ENCODE results near the gene KDM4B.

The KDM4B gene

GRCh38 chr19:5141850-5142724 lies 173.2 kb downstream of the KDM4B start:
- DNase-seq: no peak

DNA sequence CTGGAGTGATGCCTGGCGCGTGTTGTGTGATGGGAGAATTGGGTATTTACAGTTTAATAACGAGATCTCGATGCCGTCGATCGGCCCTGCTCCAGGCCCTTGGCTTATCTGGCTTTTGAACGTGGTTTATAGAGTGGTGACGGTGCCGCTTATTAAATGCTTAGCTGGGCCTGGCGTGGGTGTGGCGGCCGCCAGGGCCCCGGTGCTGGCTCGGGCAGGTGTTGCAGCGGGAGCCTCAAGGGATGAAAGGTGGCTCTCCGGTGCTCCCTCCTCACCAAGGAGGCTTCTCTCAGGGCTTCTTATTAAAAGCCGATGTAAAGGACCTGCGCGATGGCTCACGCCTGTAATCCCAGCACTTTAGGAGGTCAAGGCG lies 173.8 kb downstream of the KDM4B start:
- no peak for DNase-seq

GRCh38 chr19:5143471-5144411 lies 174.8 kb downstream of the KDM4B start:
- no peak for DNase-seq

GRCh38 chr19:5144545-5145179 lies 175.7 kb downstream of the KDM4B start:
- no peak for DNase-seq

DNA sequence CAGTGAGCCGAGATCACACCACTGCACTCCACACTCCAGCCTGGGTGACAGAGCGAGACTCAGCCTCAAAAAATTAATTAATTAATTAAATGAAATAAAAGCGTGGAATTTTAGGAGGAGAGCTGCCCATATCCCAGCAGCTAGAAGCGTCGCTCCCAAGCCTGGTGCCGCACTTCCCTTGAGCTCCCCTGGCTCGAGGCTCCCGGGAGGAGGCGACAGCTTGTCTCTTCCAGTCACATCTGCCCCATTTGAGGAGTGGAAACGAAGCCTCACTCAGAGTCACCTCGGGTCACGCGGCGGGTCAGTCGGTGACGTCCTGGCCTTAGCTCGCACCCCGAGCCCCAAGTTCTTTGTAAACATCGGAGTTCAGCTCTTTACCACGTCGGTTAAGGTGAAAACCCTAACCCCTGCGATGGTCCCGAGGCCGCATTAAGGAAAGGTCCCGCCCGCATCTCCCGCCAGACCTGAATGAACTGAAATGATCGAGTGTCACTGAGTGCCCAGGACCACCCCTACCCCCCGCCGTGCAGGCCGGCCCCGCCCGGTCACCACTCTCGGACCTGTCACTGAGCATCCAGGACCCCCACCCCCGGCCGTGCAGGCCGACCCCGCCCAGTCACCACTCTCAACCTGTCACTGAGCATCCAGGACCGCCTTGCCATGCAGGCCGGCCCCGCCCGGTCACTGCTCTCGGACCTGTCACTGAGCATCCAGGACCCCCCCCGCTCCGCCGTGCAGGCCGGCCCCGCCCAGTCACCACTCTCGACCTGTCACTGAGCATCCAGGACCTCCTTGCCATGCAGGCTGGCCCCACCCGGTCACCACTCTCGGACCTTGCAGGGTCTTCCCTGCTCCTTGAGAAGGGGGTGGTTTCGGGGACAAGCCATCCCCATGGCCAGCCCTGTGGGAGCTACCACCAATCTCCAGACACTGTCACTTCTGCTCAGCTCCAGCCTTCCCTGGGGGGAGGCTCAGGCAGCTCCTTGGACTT lies 176.9 kb downstream of the KDM4B start:
- no peak for DNase-seq

DNA sequence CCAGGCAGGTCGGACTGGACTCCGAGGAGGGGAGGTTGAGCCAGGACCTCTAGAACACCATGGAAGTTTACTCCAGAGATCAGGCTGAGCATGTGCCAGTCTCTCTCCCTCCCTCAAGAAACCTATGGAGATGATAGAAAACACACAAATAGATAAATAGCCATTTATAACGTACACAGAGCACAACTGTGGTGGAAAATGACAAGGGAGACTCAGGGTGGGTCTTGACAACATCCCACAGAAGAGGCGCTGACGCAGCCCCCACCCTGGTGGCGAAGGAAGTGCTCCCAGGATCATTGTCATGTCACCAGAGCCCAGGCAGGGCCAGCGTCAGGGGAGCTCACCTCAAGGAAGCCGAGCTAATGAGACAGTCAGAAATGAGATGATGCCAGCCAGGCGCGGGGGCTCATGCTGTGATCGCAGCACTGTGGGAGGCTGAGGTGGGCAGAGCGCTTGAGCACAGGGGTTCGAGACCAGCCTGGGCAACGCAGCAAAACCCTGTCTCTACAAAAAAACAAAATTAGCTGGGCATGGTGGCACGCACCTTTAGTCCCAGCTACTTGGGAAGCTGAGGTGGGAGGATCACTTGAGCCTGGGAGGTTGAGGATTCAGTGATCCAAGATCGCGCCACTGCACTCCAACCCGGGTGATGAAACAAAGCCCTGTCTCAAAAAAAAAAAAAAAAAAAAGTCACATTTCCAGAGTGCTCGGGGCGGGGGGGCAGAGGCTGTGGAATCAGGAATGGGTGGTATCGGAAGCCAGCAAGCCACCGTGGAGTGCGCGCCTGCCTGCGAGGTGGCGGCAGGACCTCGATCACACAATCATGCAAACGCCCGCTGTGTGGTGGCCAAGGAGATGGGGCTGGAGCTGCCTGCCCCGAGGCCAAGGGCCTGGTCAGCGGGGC lies 178.4 kb downstream of the KDM4B start:
- no peak for DNase-seq

DNA sequence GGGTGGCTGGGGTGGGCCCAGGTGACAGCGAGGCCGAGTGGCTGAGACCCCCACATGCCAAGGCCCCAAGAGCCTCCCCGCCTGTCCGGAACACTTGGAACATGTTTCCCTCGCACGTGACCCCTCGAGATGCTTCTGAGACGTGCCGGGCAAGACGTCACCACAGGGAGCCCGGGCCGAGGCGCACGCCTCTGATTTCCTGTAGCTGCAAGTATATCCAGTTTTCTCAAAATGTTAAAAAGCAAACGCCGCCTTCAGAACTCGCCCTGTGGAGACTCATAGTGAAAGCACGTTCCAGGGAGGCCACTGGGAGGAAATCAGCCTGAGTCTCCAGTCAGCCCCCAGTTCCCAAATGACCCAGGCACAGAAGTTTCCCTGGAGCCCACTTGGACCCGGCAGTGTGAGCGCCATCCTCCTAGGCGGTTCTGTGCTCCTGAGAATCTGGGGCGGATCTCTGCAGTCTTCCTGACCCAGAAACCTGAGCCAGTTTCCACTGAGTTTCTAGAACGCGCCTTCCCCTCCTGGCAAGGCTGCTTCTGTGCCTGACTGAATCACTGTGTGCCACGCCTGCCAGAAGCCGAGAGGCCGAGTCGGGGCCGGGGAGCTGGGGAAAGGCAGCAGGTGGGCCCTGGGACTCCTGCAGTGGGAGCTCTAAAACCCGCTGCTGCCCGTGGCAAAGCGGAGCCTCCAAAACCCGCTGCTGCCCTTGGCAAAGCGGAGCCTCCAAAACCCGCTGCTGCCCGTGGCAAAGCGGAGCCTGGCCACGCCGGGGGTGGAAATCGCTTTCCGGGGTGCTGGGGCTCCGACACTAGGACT lies 179.3 kb downstream of the KDM4B start:
- no peak for DNase-seq

DNA sequence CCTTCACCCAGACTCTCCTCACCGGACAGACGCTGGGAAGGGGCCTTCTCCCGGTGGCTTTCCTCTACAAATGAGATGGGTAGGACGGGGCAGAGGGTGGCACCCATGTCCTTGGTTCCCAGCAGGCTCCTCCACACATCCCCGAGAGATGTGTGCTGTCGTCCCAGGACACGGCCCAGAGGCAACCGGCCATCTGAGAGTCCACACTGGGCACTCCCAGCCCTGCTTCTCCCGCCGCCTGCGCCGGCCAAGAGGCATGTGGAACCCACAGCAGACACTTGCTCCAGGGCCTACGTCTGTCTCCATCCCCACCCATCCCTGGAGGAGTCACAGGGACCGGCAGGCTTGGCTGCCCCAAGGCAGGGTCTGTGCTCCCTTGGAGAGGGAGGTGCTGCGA lies 179.9 kb downstream of the KDM4B start:
- DNase-seq: no peak

DNA sequence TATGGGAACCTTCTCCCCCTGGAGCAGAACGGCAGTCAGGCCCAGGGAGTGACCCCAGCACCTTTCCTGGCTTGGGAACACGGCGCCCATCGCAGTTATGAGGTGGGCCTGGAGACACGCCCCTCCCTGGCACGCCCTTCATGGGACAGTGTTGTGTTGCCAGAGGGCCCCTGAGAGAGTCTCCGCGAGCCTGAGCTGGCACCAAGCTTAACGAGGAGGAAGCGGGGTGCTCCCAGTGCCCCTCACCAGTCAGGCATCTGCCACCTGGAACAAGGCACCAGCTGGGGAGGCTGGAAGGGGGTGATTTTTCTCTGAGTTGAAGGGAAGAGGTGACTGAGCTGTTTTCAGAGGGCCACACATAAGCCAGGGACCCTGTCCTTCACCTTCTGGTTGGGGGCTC lies 180.6 kb downstream of the KDM4B start:
- no peak for DNase-seq

DNA sequence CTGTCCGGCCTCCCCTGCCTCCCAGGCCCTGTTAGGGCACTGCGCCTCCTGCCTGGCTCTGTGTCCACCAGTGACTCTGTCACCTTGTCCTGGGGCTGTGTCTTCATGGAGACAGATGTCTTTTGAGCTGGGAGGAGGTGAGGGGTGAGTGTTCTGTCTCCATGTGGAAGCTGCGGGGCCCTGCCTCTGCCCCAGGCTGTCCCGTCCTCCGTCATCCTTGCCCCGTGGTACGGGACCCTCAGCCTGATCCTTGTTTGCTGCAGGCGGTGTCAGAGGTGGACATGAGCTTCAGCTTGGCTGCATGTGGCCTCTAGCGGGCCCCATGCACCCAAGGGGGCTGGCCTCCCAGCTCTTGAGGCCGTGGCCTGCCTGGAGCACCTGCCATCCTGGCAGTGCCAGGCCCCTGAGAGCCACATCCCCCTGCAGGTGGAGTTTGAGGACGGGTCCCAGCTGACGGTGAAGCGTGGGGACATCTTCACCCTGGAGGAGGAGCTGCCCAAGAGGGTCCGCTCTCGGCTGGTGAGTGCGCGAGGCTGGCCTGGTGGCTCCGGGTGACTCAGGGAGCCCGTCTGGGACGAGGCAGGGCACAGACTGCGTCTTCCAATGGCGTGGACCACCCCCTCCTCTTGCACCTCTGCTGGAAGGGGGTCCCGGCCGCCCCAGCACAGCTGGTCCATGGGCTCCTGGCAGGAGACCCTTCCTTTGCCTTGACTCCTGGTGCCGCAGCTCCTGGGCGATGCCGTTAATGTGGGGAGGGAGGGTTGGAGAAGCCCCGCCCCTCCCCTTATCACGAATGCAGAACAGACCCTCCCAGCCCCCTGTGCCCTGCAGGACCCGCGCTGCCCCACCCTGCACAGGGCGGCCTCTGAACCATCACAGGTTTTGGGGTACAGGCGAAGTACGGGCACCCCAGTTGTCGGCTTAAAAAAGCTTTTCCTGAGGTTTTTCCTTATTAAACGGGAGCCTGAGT lies 181.3 kb downstream of the KDM4B start:
- no peak for DNase-seq

- no peak for DNase-seq
These were observed 182.2 kb downstream of the KDM4B start for GRCh38 chr19:5150902-5151741.

GRCh38 chr19:5152013-5152763 lies 183.3 kb downstream of the KDM4B start:
- DNase-seq: no peak

GRCh38 chr19:5152767-5153532 lies 184.0 kb downstream of the KDM4B start:
- DNase-seq: no peak

DNA sequence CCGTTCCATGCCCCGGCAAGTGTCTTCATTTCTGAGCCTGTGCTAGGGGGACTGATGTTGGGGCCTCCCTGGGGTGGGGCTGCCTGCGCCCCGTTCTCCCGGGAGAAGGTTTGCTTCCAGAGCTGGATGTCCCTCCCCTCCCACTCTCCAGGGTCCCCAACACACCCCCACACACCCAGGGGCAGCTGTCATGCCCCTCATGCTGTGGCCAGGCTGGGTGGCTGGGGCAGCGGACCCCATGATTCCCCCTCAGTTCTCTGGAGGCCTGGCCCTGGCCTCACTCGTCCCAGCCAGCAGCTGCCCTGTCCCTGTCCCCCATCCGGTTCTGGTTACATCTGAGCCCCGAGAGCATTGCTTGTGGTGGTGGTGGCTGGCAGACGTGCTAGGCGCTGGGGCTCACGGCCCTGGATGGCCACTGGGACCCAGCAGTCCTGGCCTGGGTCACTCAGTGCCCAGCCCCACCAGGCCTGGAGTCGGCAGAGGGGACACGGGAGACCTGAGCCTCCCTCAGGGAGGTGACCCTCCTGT lies 184.8 kb downstream of the KDM4B start:
- no peak for DNase-seq

DNA sequence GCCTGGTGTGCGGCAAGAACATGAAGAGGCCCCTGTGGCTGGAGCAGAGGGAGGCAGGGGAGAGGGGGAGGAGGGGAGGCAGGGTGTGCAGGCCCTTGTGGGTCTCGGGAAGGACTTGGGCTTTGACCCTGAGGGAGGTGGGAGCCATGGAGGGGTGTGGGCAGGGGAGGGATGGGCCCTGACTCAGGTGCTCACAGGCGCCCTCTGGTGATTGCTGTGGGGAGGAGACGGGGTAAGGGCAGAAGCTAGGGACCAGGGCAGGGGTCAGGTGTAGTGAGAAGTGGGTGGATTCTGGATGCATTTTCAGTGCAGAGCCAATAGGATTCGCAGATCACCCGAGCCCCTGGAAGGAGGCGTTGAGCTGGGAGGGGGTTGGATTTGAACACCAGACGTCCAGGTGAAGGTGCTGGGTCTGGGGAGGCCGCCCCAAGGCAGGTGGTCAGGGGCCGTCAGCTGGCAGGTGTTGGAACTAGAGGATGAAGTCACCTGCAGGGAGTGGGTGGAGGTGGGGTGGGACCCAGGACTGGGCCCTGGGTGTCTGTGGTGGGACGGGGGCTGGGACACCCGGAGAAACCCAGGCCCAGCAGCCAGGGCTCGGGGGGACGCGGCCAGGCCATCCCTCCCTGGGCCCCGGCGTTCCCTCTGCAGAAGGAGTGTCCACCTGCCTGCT lies 185.4 kb downstream of the KDM4B start:
- no peak for DNase-seq

Data from SIG-M5 (cell line).